ENCODE measurements around the gene PCNX4. TPM values are rescaled to one million over a fixed set of nuclear protein-coding genes. Genes with fewer than 3 reads are reported as not detected.
A peak's percentile ranks its signal among the peaks of the same experiment; 100 is the strongest.

The PCNX4 gene
- total RNA-seq, 1 donor from 2014 or later: 36.2 TPM

GRCh38 chr14:60101786-60102185 is 10.1 kb downstream of the PCNX4 start:
- DNase-seq (ENCODE audit: low spot score): no peak

GRCh38 chr14:60102389-60102788 is 10.7 kb downstream of the PCNX4 start:
- DNase-seq (ENCODE audit: low spot score): no peak

GRCh38 chr14:60106339-60106738 is 14.6 kb downstream of the PCNX4 start:
- no peak for DNase-seq (ENCODE audit: low spot score)

GRCh38 chr14:60107477-60107876 is 15.8 kb downstream of the PCNX4 start:
- DNase-seq (ENCODE audit: low spot score): no peak

GRCh38 chr14:60111732-60112131 is 20.0 kb downstream of the PCNX4 start:
- no peak for DNase-seq (ENCODE audit: low spot score)

- no peak for DNase-seq (ENCODE audit: low spot score)
Measured at GRCh38 chr14:60114881-60115280, 23.2 kb downstream of the PCNX4 start.

- DNase-seq (ENCODE audit: low spot score): no peak
Measured at GRCh38 chr14:60116181-60116580, 24.5 kb downstream of the PCNX4 start.

- DNase-seq (ENCODE audit: low spot score): no peak
Measured at GRCh38 chr14:60125918-60126317, 34.2 kb downstream of the PCNX4 start.

GRCh38 chr14:60133487-60133886 is 41.8 kb downstream of the PCNX4 start:
- no peak for DNase-seq (ENCODE audit: low spot score)

GRCh38 chr14:60134702-60135101 is 43.0 kb downstream of the PCNX4 start:
- DNase-seq (ENCODE audit: low spot score): no peak

GRCh38 chr14:60151715-60152114 is 60.0 kb downstream of the PCNX4 start:
- DNase-seq (ENCODE audit: low spot score): no peak

- DNase-seq (ENCODE audit: low spot score): no peak
Measured at GRCh38 chr14:60153991-60154390, 62.3 kb downstream of the PCNX4 start.

GRCh38 chr14:60154671-60155070 is 62.9 kb downstream of the PCNX4 start:
- DNase-seq (ENCODE audit: low spot score): no peak

GRCh38 chr14:60160422-60160821 is 68.7 kb downstream of the PCNX4 start:
- no peak for DNase-seq (ENCODE audit: low spot score)

- DNase-seq (ENCODE audit: low spot score): no peak
Measured at GRCh38 chr14:60161196-60162107, 69.7 kb downstream of the PCNX4 start.

GRCh38 chr14:60163693-60164092 is 72.0 kb downstream of the PCNX4 start:
- DNase-seq (ENCODE audit: low spot score): no peak

- no peak for DNase-seq (ENCODE audit: low spot score)
Measured at GRCh38 chr14:60164404-60164711, 72.6 kb downstream of the PCNX4 start.

- DNase-seq (ENCODE audit: low spot score): peak; percentile 94
Measured at GRCh38 chr14:60164712-60165546, 73.2 kb downstream of the PCNX4 start, which contains the start of gene DHRS7. Gene DHRS7, minus strand, starts transcription at chr14:60165398. Its CDS starts 89 bp downstream, at chr14:60165309.

GRCh38 chr14:60165547-60165876 is 73.8 kb downstream of the PCNX4 start:
- DNase-seq (ENCODE audit: low spot score): no peak

- DNase-seq (ENCODE audit: low spot score): no peak
Measured at GRCh38 chr14:60166142-60166541, 74.4 kb downstream of the PCNX4 start.

GRCh38 chr14:60169722-60170121 is 78.0 kb downstream of the PCNX4 start:
- DNase-seq (ENCODE audit: low spot score): no peak

- DNase-seq (ENCODE audit: low spot score): no peak
Measured at GRCh38 chr14:60170948-60171347, 79.2 kb downstream of the PCNX4 start.
